ENCODE results near the gene TULP3.

DNA sequence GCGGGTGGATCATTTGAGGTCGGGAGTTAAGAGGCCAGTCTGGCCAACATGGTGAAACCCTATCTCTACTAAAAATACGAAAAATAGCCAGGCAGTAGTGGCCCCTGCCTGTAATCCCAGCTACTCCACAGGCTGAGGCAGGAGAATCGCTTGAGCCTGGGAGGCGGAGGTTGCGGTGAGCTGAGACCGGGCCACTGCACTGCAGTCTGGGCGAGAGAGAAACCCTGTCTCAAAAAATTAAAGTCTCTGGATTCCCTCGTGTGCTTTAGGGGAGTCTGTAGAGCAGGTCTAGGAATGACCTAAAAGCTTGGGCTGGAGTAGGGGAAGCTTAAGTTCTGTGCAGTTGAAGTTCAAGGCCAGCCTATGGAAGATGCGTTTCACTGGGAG is 697 bp upstream of the TULP3 start:
- TF ChIP-seq, protein P1, sequence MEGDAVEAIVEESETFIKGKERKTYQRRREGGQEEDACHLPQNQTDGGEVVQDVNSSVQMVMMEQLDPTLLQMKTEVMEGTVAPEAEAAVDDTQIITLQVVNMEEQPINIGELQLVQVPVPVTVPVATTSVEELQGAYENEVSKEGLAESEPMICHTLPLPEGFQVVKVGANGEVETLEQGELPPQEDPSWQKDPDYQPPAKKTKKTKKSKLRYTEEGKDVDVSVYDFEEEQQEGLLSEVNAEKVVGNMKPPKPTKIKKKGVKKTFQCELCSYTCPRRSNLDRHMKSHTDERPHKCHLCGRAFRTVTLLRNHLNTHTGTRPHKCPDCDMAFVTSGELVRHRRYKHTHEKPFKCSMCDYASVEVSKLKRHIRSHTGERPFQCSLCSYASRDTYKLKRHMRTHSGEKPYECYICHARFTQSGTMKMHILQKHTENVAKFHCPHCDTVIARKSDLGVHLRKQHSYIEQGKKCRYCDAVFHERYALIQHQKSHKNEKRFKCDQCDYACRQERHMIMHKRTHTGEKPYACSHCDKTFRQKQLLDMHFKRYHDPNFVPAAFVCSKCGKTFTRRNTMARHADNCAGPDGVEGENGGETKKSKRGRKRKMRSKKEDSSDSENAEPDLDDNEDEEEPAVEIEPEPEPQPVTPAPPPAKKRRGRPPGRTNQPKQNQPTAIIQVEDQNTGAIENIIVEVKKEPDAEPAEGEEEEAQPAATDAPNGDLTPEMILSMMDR (IDR thresholded peaks at IDR 0.05), result no peak
- TF ChIP-seq POLR2AphosphoS5 (IDR thresholded peaks at IDR 0.05; ENCODE audit: insufficient read depth in 1 of 2, low read depth in 1 of 2), result no peak

Measured in vagina (tissue), 2 donors.